Activated naive CD4-positive, alpha-beta T cell treated with anti-CD3 and anti-CD28 coated beads, Interleukin-2, amount 50 U/mL, for 24 hours (primary cell): ENCODE results near the gene TAL1.
"Not testable (repeated sequence)": the region's sequence is repeated elsewhere in the genome, so short reads cannot be mapped to it uniquely, and the experiment has no call there.

Experiments used
- H3K27ac Mint-ChIP-seq: one replicate; pipeline ENCODE4 v1.8.0; 2021; ENCODE audit warnings: mild to moderate bottlenecking, mixed read lengths
- H3K27me3 Mint-ChIP-seq: one replicate; pipeline ENCODE4 v1.8.0; 2021; ENCODE audit warnings: mixed read lengths
- H3K36me3 Mint-ChIP-seq: one replicate; pipeline ENCODE4 v1.8.0; 2021; ENCODE audit warnings: mixed read lengths
- H3K4me1 Mint-ChIP-seq: one replicate; pipeline ENCODE4 v1.8.0; 2021; ENCODE audit warnings: mixed read lengths
- H3K4me3 Mint-ChIP-seq: one replicate; pipeline ENCODE4 v1.8.0; 2021; ENCODE audit warnings: mild to moderate bottlenecking, mixed read lengths
- H3K9me3 Mint-ChIP-seq: one replicate; pipeline ENCODE4 v1.8.0; 2021; ENCODE audit warnings: mixed read lengths

The TAL1 gene

DNA sequence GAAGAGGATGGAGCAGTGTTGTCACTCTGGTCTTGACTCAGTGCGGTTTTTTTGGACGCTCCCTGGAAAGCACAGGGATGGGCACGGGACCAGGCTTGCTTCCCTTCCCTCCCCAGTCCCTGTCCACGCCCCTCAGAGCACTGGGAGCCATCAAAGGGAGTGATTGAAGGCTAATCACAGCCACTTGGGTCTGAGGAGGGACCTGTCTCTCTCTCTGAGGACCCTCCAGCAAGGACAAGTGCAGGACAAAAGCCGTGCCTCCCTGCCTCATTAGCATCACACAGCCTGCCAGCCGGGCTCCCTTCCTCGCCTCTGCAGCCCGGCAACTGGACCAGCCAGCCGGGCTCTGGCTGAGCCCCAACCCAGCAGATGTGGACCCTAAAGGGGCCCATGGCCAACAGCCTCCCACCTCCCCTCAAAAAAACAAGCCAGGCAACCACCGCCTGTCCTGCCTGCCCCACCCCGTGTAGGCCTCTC lies 23.6 kb downstream of the TAL1 start:
- Mint-ChIP-seq H3K27me3 (peaks cover 11% of the 10 kb centered on the region), H3K36me3 (no peaks in the 10 kb centered on the region), H3K4me3 (no peak overlapping the region), H3K9me3 (no peaks in the 10 kb centered on the region), H3K27ac (no peak overlapping the region), H3K4me1 (no peaks in the 10 kb centered on the region)

DNA sequence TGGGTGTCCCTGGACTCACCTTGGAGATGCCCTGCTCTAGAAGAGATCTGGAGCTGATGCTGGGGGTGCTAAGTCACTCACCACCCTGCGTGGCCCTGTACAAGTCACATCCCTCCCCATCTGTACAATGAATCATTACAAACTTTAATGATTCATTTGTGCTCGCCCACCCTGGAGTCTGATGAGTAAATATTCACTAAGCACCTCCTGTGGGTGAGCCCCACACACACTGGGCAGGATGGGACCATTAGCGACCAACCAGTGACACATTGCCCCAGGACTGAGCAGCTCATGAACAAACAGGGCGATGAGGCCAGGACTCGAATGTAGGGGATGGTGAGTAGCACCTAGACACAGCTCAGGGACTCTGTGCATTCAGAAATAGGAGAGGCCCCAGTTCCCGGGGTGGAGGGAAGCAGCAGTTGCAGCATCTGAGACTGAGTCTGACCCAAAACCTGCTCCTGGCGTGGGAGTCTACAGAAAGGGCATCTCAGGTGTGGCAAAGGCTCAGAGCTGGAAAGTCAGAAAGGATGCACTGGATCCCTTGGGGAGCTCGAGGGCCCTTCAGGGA lies 24.1 kb downstream of the TAL1 start:
- peaks cover 14% of the 10 kb centered on the region for H3K27me3 Mint-ChIP-seq
- H3K27ac Mint-ChIP-seq = no peak overlapping the region
- no peaks in the 10 kb centered on the region for H3K36me3 Mint-ChIP-seq
- H3K4me3 Mint-ChIP-seq = no peak overlapping the region
- H3K4me1 Mint-ChIP-seq = no peaks in the 10 kb centered on the region
- no peaks in the 10 kb centered on the region for H3K9me3 Mint-ChIP-seq

DNA sequence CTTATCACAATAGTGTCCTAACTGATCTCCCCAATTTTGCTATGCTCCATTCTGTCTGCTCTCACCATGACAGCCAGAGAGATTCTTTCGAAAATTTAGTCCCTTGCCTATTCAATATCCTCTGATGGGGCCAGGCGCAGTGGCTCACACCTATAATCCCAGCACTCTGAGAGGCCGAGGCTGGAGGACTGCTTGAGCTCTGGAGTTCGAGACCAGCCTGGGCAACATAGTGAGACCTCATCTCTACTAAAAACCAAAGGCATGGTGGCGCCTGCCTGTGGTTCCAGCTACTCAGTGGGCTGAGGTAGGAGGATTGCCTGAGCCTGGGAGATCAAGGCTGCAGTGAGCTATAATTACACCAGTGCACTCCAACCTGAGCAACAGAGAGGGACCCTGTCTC lies 26.1 kb downstream of the TAL1 start:
- Mint-ChIP-seq H3K27me3 (peaks cover 16% of the 10 kb centered on the region), H3K36me3 (no peaks in the 10 kb centered on the region), H3K9me3 (no peaks in the 10 kb centered on the region), H3K4me3 (no peak overlapping the region), H3K4me1 (no peaks in the 10 kb centered on the region), H3K27ac (no peak overlapping the region)

DNA sequence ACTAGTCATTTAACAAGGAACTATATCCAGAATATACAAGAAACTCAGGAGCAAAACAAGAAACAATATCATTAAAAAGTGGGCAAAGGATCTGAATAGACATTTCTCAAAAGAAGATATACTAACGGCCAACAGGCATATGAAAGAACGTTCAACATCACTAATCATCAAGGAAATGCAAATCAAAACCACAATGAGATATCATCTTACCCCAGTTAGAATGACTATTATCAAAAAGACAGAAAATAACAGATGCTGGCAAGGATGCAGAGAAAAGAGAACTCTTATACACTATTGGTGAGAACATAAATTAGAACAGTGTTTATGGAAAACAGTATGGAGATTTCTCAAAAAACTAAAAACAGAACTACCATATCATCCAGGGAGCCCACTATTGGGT lies 28.5 kb downstream of the TAL1 start:
- H3K9me3 Mint-ChIP-seq, H3K36me3 Mint-ChIP-seq, H3K27ac Mint-ChIP-seq, H3K4me3 Mint-ChIP-seq, H3K4me1 Mint-ChIP-seq: not testable (repeated sequence)
- H3K27me3 Mint-ChIP-seq = peaks cover 31% of the 10 kb centered on the region

DNA sequence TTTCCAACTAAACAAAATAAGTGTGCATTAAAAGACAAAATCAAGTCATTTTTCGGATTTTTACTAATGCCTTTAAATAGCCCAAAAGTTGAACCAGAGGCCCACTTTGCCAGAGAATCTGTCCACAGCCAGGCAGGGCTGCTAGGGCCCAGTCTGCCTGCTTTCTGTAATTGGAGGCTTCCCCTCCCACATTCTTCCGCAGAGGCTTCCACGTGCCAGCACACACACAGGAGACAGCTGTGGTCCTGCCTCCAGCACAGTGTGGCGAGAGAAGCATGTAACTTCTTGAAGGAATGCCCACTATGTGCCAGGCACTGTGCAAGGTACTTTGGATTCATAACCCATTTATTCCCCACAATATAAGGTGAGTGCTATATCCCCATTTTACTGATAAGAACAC lies 30.8 kb downstream of the TAL1 start:
- no peak overlapping the region for H3K27ac Mint-ChIP-seq
- no peak overlapping the region for H3K4me3 Mint-ChIP-seq
- no peaks in the 10 kb centered on the region for H3K9me3 Mint-ChIP-seq
- H3K27me3 Mint-ChIP-seq = peaks cover 35% of the 10 kb centered on the region
- no peaks in the 10 kb centered on the region for H3K36me3 Mint-ChIP-seq
- H3K4me1 Mint-ChIP-seq = no peaks in the 10 kb centered on the region

DNA sequence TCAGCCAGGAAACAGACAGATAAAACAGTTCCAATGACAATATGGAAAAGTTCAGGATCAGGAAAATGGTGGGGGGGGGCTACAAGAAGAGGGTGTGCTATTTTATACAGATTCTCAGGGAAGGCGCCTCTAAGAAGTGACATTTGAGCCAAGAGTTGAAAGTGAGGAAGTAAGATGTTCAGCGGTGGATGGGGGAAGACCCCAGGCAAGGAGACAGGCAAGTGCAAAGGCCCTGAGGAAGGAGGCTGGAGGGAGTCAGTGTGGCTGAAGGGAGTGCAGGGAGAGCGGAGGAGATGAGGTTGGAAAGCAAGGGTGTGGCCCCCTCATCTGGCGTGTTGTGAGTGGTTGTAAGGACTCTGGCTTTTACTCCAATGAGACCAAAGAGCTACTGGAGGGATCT lies 33.8 kb downstream of the TAL1 start:
- Mint-ChIP-seq H3K9me3 (no peaks in the 10 kb centered on the region), H3K27ac (no peak overlapping the region), H3K36me3 (no peaks in the 10 kb centered on the region)

DNA sequence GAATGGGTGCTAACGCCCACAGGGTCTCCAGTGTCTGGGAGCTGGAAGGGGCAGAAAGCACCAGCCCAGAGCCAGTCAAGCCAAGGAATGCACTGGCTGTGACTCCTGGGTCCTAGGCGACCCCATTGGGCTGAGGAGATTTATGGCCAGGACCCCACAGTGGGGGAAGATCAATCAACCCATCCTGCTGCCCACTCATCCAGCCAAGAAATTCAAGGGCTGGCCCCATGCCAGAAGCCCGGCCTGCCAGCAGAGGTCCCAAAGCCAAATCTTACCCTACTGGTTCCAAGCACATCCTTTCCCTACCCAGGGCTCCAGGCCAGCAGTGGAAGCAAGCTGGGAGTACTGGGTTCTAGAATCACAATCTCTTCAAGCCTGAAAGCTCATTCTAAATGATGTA lies 35.4 kb downstream of the TAL1 start:
- H3K27ac Mint-ChIP-seq = no peak overlapping the region
- peaks cover 26% of the 10 kb centered on the region for H3K27me3 Mint-ChIP-seq

More for the DNA sequence above, 33.8 kb downstream of the TAL1 start:
- Mint-ChIP-seq H3K27me3 (peaks cover 26% of the 10 kb centered on the region), H3K4me1 (no peaks in the 10 kb centered on the region), H3K4me3 (no peak overlapping the region)

DNA sequence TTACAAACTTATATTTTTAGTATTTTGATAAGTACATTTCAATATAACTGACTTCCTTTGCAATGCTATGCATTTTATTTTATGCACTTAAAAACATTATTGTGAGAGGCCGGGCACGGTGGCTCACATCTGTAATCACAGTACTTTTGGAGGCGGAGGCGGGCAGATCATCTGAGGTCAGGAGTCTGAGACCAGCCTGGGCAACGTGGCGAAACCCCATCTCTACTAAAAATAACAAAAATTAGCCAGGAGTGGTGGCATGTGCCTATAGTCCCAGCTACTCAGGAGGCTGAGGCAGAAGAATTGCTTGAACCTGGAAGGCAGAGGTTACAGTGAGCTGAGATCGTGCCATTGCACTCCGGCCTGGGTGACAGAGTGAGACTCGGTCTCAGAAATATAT lies 36.0 kb downstream of the TAL1 start:
- not testable (repeated sequence) for H3K27ac Mint-ChIP-seq, H3K4me1 Mint-ChIP-seq, H3K9me3 Mint-ChIP-seq, H3K4me3 Mint-ChIP-seq, H3K36me3 Mint-ChIP-seq
- H3K27me3 Mint-ChIP-seq = peaks cover 24% of the 10 kb centered on the region

More for the DNA sequence above, 35.4 kb downstream of the TAL1 start:
- Mint-ChIP-seq H3K4me3 (no peak overlapping the region), H3K36me3 (no peaks in the 10 kb centered on the region), H3K4me1 (no peaks in the 10 kb centered on the region), H3K9me3 (no peaks in the 10 kb centered on the region)

DNA sequence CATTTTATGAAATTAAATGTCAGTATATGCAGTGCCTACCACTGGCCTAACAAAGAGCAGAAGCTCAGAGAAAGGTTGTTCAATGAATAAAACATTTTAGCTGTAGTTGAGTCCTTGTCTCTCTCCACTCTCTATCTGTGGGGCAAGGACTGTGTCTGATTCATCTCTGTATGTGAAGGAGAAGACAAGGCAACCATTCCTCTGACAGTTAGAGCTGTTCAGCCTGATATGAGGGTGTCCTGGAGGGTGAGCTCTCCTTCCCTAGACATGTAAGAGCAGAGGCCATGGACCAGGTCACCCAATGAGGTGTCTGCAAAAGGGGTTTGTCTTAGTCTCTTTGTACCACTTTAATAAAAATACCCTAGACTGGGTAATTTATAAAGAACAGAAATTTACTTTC lies 37.7 kb downstream of the TAL1 start:
- H3K27ac Mint-ChIP-seq = no peak overlapping the region
- peaks cover 16% of the 10 kb centered on the region for H3K27me3 Mint-ChIP-seq
- H3K9me3 Mint-ChIP-seq = no peaks in the 10 kb centered on the region
- no peaks in the 10 kb centered on the region for H3K4me1 Mint-ChIP-seq
- no peaks in the 10 kb centered on the region for H3K36me3 Mint-ChIP-seq
- no peak overlapping the region for H3K4me3 Mint-ChIP-seq

DNA sequence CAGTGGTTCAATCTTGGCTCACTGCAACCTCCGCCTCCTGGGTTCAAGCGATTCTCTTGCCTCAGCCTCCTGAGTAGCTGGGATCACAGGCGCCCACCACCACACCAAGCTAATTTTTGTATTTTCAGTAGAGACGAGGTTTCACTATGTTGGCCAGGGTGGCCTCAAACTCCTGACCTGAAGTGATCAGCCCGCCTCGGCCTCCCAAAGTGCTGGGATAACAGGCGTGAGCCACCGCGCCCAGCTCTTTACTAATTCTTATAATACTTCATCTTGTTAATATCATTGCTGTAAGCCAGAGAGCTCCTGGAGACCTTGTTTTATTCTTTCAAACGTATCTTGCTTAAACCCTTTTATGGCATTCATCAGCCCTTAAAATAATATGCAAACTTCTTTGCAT lies 38.5 kb downstream of the TAL1 start:
- H3K27me3 Mint-ChIP-seq, H3K4me1 Mint-ChIP-seq, H3K27ac Mint-ChIP-seq, H3K36me3 Mint-ChIP-seq, H3K4me3 Mint-ChIP-seq, H3K9me3 Mint-ChIP-seq: not testable (repeated sequence)

DNA sequence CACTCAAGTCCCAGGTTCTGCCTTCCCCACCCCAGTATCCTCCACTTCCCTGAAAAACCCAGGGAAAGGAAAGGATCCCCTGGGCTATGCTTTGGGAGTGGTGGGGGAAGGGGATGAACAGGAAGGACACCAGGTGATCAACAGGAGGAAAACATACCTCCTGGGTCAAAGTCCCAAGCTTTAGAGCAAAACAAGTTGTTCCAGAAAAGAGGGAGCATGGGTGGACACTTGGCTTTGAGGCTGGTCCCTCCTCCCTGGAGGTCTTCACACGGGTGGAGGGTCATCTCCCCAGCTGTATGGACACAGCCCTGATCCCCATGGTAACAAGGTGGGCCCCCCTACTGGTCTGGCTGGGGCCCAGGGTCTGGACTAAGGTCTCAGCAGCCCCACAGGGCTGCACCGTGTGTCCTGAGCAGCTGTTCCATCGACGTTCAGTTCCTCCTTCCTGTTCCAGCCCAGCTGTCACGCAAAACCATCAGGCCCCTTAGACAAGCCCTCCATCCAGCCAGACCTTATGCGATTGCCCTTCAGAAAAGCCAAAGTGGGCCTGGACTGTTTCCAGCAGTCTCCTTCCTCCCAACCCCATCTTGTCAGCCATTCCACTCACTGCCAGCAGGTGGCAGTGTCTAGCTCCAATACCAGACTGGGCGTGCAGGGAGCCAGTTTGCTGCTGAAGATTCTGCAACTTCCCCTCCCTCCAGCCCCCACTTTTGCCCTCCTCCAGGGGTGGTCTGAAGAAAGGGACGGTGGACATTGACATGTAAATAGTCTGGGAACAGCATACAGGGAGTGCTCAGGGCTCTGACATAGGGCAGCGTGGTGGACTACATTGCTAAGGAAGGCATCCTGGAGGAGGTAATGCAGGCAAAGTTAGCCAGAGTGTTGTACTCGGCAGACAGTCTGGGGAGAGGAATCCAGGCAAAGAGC lies 39.3 kb downstream of the TAL1 start:
- H3K9me3 Mint-ChIP-seq = no peaks in the 10 kb centered on the region
- H3K27ac Mint-ChIP-seq = no peak overlapping the region
- no peaks in the 10 kb centered on the region for H3K36me3 Mint-ChIP-seq
- H3K4me1 Mint-ChIP-seq = no peaks in the 10 kb centered on the region
- H3K4me3 Mint-ChIP-seq = no peak overlapping the region
- H3K27me3 Mint-ChIP-seq = peaks cover 2% of the 10 kb centered on the region

DNA sequence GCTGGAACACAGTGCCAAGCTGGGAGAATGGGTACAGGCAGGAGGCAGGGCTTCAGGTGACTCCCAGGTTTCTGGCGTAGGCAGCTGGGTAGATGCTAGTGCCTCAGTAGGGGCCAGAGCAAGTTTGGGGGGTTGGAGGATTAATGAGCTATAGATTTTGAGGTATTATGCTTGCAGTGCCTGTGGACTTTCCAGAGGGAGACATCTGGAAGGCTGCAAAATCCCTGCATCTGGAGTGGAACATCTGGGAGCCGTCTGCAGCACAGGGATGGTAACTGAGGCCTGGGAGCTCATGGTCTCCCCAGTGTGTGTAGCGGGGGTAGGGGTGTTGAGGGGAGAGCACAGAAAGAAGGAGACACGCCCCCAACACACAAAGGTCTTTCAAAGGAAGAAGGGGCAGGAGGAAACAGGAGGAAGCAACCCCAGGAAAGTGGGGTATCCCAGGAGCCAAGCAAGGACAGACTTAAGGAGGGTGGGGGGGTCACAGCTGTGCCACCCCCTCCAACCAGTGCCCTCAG lies 40.0 kb downstream of the TAL1 start:
- Mint-ChIP-seq H3K4me1 (no peaks in the 10 kb centered on the region), H3K9me3 (no peaks in the 10 kb centered on the region), H3K36me3 (no peaks in the 10 kb centered on the region), H3K27ac (no peak overlapping the region), H3K27me3 (peaks cover 1% of the 10 kb centered on the region), H3K4me3 (no peak overlapping the region)

DNA sequence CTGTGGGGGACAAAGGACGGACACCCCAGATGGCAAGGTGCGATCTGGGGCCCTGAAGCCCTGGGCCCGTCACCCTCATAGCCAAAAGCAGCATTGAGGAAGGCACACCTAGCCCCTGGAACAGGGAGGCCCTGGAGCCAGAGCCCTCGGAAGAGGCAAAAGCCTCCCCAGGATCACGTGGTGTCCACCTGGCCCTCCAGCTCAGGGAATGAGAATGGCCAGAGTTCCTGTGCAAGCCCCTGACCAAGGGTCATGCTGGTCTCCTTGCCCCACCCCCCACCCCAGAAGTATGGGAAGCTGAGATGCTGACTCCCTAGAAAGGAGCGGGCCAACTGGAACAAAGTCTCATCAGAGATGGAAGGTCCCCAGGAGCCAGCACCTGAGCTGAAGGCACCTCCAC lies 41.2 kb downstream of the TAL1 start:
- H3K36me3 Mint-ChIP-seq = no peaks in the 10 kb centered on the region
- H3K4me3 Mint-ChIP-seq = no peak overlapping the region
- H3K4me1 Mint-ChIP-seq = no peaks in the 10 kb centered on the region
- H3K9me3 Mint-ChIP-seq = no peaks in the 10 kb centered on the region
- H3K27me3 Mint-ChIP-seq = peaks cover 1% of the 10 kb centered on the region
- no peak overlapping the region for H3K27ac Mint-ChIP-seq

DNA sequence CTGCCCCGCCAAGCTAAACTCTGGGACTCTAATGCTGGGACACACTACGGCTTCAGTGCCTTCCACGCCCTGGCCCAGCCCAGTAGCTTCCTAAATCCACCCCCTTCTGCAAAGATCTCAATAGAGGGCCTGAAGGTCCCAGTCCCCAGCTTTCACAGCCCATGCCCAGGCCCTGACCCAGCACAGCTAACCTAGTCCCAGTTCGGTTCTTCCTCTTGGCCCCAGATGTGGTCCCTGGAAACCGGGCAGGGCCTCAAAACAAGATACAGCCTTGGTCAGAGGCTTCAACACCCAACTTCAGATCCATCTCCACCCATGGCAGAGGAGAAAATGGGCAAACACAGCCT lies 41.5 kb downstream of the TAL1 start:
- no peaks in the 10 kb centered on the region for H3K36me3 Mint-ChIP-seq
- H3K27ac Mint-ChIP-seq = no peak overlapping the region
- no peaks in the 10 kb centered on the region for H3K4me1 Mint-ChIP-seq
- H3K9me3 Mint-ChIP-seq = no peaks in the 10 kb centered on the region
- peaks cover 1% of the 10 kb centered on the region for H3K27me3 Mint-ChIP-seq
- H3K4me3 Mint-ChIP-seq = no peak overlapping the region

DNA sequence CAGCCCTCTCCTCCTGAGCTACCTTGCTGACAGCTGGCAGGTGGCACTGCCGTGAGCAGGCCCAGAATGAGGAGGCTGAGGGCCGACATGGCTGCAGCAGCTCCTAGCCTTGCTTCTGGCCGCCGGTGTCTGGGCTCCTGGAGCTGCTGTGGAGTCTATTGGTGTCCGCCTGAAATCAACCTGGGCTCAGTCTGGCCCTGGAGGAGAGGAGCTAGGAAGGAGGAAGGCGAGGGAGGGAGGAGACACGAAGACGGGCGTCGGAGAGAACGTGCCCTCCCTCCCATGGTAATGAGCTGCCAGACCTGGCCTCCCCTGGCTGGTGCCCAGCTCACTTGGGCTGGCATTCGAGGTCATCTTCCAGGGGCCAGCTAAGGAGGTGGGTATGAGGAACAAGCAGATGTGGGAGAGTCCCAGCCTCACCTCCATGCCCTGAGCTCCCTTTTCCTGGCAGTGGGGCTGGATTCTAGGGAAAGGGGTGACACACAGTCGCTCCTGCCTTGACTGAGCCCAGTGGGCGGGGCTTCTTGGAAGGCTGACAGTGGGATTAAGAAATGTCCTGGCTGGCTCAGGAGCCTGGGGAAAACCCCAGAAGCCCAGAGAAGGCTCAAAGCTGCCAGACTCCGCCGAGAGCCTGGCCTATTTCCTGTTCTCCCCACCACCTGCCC lies 42.0 kb downstream of the TAL1 start, which contains the start of gene PDZK1IP1:
Gene PDZK1IP1, minus strand, starts transcription at position 193 of the 665 bp plus-strand sequence. Its CDS starts 104 bp downstream, at position 89.
- no peak within 1 kb of the TSS for H3K4me3 Mint-ChIP-seq
- H3K9me3 Mint-ChIP-seq = no peaks in the 10 kb centered on the region
- H3K27ac Mint-ChIP-seq = no peak within 1 kb of the TSS
- no peaks in the 10 kb centered on the region for H3K4me1 Mint-ChIP-seq
- H3K27me3 Mint-ChIP-seq = peaks cover 1% of the 10 kb centered on the region
- H3K36me3 Mint-ChIP-seq = no peaks in the 10 kb centered on the region
